ENCODE results near the gene DNAAF1. TPM values are rescaled to one million over a fixed set of nuclear protein-coding genes. Genes with fewer than 3 reads are reported as not detected.

The DNAAF1 gene
- total and polyA plus RNA-seq, 2 donors (not counting 3 experiments of a cell fraction or from before 2014, with no cell fraction given): 0.01 TPM; not detected in 1

DNA sequence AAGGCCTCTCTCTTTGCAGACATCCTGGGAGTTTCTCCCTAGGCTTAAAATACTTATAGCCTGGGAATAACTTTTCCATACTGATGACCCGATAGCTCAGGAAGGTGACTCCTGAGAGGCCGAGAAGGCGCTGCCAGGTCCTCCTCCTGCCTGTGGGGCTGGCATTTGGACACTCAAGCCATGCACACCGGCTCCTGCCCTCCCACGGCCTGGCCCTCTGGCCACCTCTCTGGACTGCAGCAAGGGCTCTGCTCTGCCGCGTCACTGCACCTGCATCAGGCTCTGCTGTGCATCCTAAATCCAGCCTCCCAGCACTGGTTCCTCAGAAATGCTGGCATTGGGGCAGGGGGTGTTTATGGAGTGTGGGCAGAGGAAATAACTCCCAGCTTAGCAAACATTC lies 80.5 kb downstream of the DNAAF1 start:
- DNase-seq (ENCODE audit: low read depth, low spot score) (no peak), FAIRE-seq (no peak)
- Histone ChIP-seq H3K4me1 (ENCODE audit: control insufficient read depth, extremely low read depth, insufficient read depth, low read length) (peaks cover 5% of the 10 kb centered on the region), H3K9me1 (replicated peaks; ENCODE audit: control insufficient read depth, extremely low read depth, insufficient read depth, low read length) (no peaks in the 10 kb centered on the region), H3K4me2 (ENCODE audit: insufficient read depth, low read length) (no peak overlapping the region), H3K9ac (replicated peaks; ENCODE audit: extremely low read depth, insufficient read depth, low read length) (no peak overlapping the region), H3K36me3 (ENCODE audit: control insufficient read depth in 2 of 2, extremely low read depth in 1 of 2, insufficient read depth in 2 of 2, low read length in 2 of 2) (no peaks in the 10 kb centered on the region), H3K27me3 (ENCODE audit: control insufficient read depth in 2 of 2, insufficient read depth in 2 of 2, low read length in 2 of 2) (peaks cover 0 to 2% of the 10 kb centered on the region in 2 experiments), H3K27ac (ENCODE audit: insufficient read depth, low read depth, low read length) (no peak overlapping the region), H3K9me3 (replicated peaks; ENCODE audit: control insufficient read depth, insufficient read depth, low read length) (no peaks in the 10 kb centered on the region), H4K20me1 (replicated peaks; ENCODE audit: control insufficient read depth, extremely low read depth, insufficient read depth, low read length) (no peaks in the 10 kb centered on the region), H3K79me2 (ENCODE audit: control insufficient read depth, insufficient read depth, low read length) (no peaks in the 10 kb centered on the region), H3K4me3 (replicated peaks in 1 of 3; ENCODE audit: insufficient read depth in 1 of 3, low read depth in 1 of 3, low read length in 3 of 3) (no peak overlapping the region), H2AFZ (ENCODE audit: low read depth, low read length) (no peak overlapping the region)
- no TSS peak for BruUV-seq (replicated peaks)
- ChIA-PET CTCF (no interaction called here), POLR2A (no interaction called here)
- dilution Hi-C loops (cut with MboI; ENCODE audit: extremely low pct_ligation_motif_present, low sequenced_read_pairs): loop anchor here (25.0 kb wide), 1 partner anchor 187 kb away; no protein-coding TSS in a partner anchor
- TF ChIP-seq POLR2AphosphoS5 (IDR thresholded peaks at IDR 0.05; ENCODE audit: insufficient read depth, low read depth, low read length): no peak
- TF ChIP-seq MYC (IDR thresholded peaks at IDR 0.05; ENCODE audit: low read depth, low read length): no peak
- TF ChIP-seq EZH2 (IDR thresholded peaks at IDR 0.05; ENCODE audit: borderline replicate concordance, low read depth, low read length, severe bottlenecking): no peak
- no peak for TF ChIP-seq GATA2 (IDR thresholded peaks at IDR 0.05; ENCODE audit: insufficient read depth, insufficient read length, low read depth, low read length)
- TF ChIP-seq, protein P1, sequence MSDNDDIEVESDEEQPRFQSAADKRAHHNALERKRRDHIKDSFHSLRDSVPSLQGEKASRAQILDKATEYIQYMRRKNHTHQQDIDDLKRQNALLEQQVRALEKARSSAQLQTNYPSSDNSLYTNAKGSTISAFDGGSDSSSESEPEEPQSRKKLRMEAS (IDR thresholded peaks at IDR 0.05; ENCODE audit: insufficient read depth, insufficient read length): no peak
- no peak for TF ChIP-seq JUN (IDR thresholded peaks at IDR 0.05; ENCODE audit: borderline replicate concordance, insufficient read depth, insufficient read length, low read depth)
- no peak for TF ChIP-seq FOS (IDR thresholded peaks at IDR 0.05; ENCODE audit: borderline replicate concordance, insufficient read depth, low read length)
- TF ChIP-seq POLR2A (IDR thresholded peaks at IDR 0.05; ENCODE audit: low read depth, low read length): no peak
- intact Hi-C loops (cut with micrococcal nuclease): no loop called here

DNA sequence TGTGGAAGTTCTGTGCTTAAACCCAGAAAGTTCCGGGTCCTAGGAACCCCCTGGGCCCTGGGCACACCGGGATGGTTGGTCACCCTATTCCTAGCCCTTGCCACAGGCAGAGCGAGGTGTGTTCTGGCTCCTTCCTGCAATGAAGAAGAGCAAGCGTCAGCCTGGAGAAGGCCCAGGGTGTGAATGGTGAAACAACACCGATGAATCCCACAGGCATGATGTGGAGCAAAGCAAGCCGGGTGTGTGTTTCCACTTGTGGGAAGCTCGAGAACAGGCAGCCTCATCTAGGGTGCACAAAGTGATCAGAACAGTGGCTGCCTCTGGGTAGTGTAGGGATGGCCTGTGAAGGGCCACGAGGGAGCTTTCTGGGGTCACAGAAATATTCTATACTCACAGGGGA lies 80.9 kb downstream of the DNAAF1 start:
- no peak for FAIRE-seq
- TF ChIP-seq POLR2AphosphoS5 (IDR thresholded peaks at IDR 0.05; ENCODE audit: insufficient read depth, low read depth, low read length): no peak
- TF ChIP-seq EZH2 (IDR thresholded peaks at IDR 0.05; ENCODE audit: borderline replicate concordance, low read depth, low read length, severe bottlenecking): no peak
- TF ChIP-seq, protein P1 (IDR thresholded peaks at IDR 0.05; ENCODE audit: insufficient read depth, insufficient read length): no peak
- TF ChIP-seq JUN (IDR thresholded peaks at IDR 0.05; ENCODE audit: borderline replicate concordance, insufficient read depth, insufficient read length, low read depth): no peak
- TF ChIP-seq POLR2A (IDR thresholded peaks at IDR 0.05; ENCODE audit: low read depth, low read length): no peak
- TF ChIP-seq, protein P2, sequence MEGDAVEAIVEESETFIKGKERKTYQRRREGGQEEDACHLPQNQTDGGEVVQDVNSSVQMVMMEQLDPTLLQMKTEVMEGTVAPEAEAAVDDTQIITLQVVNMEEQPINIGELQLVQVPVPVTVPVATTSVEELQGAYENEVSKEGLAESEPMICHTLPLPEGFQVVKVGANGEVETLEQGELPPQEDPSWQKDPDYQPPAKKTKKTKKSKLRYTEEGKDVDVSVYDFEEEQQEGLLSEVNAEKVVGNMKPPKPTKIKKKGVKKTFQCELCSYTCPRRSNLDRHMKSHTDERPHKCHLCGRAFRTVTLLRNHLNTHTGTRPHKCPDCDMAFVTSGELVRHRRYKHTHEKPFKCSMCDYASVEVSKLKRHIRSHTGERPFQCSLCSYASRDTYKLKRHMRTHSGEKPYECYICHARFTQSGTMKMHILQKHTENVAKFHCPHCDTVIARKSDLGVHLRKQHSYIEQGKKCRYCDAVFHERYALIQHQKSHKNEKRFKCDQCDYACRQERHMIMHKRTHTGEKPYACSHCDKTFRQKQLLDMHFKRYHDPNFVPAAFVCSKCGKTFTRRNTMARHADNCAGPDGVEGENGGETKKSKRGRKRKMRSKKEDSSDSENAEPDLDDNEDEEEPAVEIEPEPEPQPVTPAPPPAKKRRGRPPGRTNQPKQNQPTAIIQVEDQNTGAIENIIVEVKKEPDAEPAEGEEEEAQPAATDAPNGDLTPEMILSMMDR (IDR thresholded peaks at IDR 0.05; ENCODE audit: extremely low read depth in 1 of 2, insufficient read depth in 1 of 2, low read depth in 1 of 2, low read length in 2 of 2): no peak
- TF ChIP-seq MYC (IDR thresholded peaks at IDR 0.05; ENCODE audit: low read depth, low read length): no peak
- no peak for TF ChIP-seq GATA2 (IDR thresholded peaks at IDR 0.05; ENCODE audit: insufficient read depth, insufficient read length, low read depth, low read length)
- no peak for TF ChIP-seq FOS (IDR thresholded peaks at IDR 0.05; ENCODE audit: borderline replicate concordance, insufficient read depth, low read length)

More for the DNA sequence above, 80.9 kb downstream of the DNAAF1 start:
- no peaks in the 10 kb centered on the region for H3K9me3 ChIP-seq (replicated peaks; ENCODE audit: control insufficient read depth, insufficient read depth, low read length)
- peaks cover 5% of the 10 kb centered on the region for H3K4me1 ChIP-seq (ENCODE audit: control insufficient read depth, extremely low read depth, insufficient read depth, low read length)
- no peaks in the 10 kb centered on the region for H3K9me1 ChIP-seq (replicated peaks; ENCODE audit: control insufficient read depth, extremely low read depth, insufficient read depth, low read length)
- ChIA-PET POLR2A (no interaction called here), CTCF (no interaction called here)
- H3K36me3 ChIP-seq (ENCODE audit: control insufficient read depth in 2 of 2, extremely low read depth in 1 of 2, insufficient read depth in 2 of 2, low read length in 2 of 2): no peaks in the 10 kb centered on the region
- H3K27ac ChIP-seq (ENCODE audit: insufficient read depth, low read depth, low read length): no peak overlapping the region
- DNase-seq (ENCODE audit: low read depth, low spot score): no peak
- intact Hi-C loops (cut with micrococcal nuclease) (no loop called here), dilution Hi-C loops (cut with MboI; ENCODE audit: extremely low pct_ligation_motif_present, low sequenced_read_pairs) (loop anchor here (25.0 kb wide), 1 partner anchor 186 kb away; no protein-coding TSS in a partner anchor)
- H3K4me3 ChIP-seq (replicated peaks in 1 of 3; ENCODE audit: insufficient read depth in 1 of 3, low read depth in 1 of 3, low read length in 3 of 3): no peak overlapping the region
- H2AFZ ChIP-seq (ENCODE audit: low read depth, low read length): no peak overlapping the region
- H3K4me2 ChIP-seq (ENCODE audit: insufficient read depth, low read length): no peak overlapping the region
- H3K9ac ChIP-seq (replicated peaks; ENCODE audit: extremely low read depth, insufficient read depth, low read length): no peak overlapping the region
- no TSS peak for BruUV-seq (replicated peaks)
- peaks cover 0 to 2% of the 10 kb centered on the region in 2 experiments for H3K27me3 ChIP-seq (ENCODE audit: control insufficient read depth in 2 of 2, insufficient read depth in 2 of 2, low read length in 2 of 2)
- no peaks in the 10 kb centered on the region for H3K79me2 ChIP-seq (ENCODE audit: control insufficient read depth, insufficient read depth, low read length)
- no peaks in the 10 kb centered on the region for H4K20me1 ChIP-seq (replicated peaks; ENCODE audit: control insufficient read depth, extremely low read depth, insufficient read depth, low read length)
